ENCODE measurements around the gene PSMA3.

DNA sequence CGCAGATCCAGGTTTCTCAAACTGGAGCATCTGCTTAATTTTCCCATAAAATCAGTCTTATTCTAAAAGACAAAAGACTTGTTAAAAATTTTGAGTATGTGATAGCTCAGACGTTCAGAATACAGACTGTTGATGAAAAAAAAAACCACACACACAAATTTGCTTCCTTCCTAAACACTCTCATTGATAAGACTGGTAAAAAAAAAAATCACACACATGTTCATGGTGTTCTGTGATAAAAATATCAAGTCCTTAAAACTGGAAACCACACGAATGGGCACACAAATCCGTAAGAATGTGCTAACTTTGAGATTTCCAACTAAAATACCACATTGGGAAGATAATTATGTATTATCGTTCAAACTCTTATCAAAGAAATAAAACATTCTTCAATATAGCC, 47.0 kb downstream of the PSMA3 start:
- no peak for TF ChIP-seq CHD2 (IDR thresholded peaks at IDR 0.05; ENCODE audit: low read length)
- no peak for TF ChIP-seq POLR2AphosphoS5 (IDR thresholded peaks at IDR 0.05; ENCODE audit: low read depth, low read length)
- TF ChIP-seq, protein P1, sequence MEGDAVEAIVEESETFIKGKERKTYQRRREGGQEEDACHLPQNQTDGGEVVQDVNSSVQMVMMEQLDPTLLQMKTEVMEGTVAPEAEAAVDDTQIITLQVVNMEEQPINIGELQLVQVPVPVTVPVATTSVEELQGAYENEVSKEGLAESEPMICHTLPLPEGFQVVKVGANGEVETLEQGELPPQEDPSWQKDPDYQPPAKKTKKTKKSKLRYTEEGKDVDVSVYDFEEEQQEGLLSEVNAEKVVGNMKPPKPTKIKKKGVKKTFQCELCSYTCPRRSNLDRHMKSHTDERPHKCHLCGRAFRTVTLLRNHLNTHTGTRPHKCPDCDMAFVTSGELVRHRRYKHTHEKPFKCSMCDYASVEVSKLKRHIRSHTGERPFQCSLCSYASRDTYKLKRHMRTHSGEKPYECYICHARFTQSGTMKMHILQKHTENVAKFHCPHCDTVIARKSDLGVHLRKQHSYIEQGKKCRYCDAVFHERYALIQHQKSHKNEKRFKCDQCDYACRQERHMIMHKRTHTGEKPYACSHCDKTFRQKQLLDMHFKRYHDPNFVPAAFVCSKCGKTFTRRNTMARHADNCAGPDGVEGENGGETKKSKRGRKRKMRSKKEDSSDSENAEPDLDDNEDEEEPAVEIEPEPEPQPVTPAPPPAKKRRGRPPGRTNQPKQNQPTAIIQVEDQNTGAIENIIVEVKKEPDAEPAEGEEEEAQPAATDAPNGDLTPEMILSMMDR (IDR thresholded peaks at IDR 0.05; ENCODE audit: control extremely low read depth in 1 of 3, insufficient read depth in 1 of 3, low read depth in 1 of 3, low read length in 3 of 3) = no peak
- TF ChIP-seq YY1 (IDR thresholded peaks at IDR 0.05; ENCODE audit: low read depth, low read length) = no peak
- no peak for TF ChIP-seq MAX (IDR thresholded peaks at IDR 0.05)
- no peak for TF ChIP-seq POLR2A (IDR thresholded peaks at IDR 0.05; ENCODE audit: control extremely low read depth in 1 of 2, low read depth in 2 of 2, low read length in 2 of 2)
- no peak for TF ChIP-seq ZNF274 (IDR thresholded peaks at IDR 0.05; ENCODE audit: borderline replicate concordance, extremely low read depth, low read length)
- TF ChIP-seq JUND (IDR thresholded peaks at IDR 0.05; ENCODE audit: low read length) = no peak
- no peak for TF ChIP-seq NANOG (IDR thresholded peaks at IDR 0.05; ENCODE audit: insufficient read depth, low read depth, low read length, poor library complexity, severe bottlenecking)
- TF ChIP-seq TAF1 (IDR thresholded peaks at IDR 0.05; ENCODE audit: low read depth, low read length) = no peak
- no peak for TF ChIP-seq SIN3A (conservative IDR thresholded peaks at IDR 0.05 in 1 of 2, IDR thresholded peaks at IDR 0.05 in 1 of 2; ENCODE audit: low read depth in 1 of 2, low read length in 2 of 2)
- TF ChIP-seq EZH2 (IDR thresholded peaks at IDR 0.05; ENCODE audit: low read depth, low read length, severe bottlenecking) = no peak
